HEK293T (cell line): ENCODE data around the gene SLC66A2.

ENCODE experiments used
- ARNT ChIP-seq: fragments of 450-650 bp; IDR thresholded peaks from 2 replicates; pipeline ENCODE4 v1.6.1; 2017; ENCODE audit warnings: mild to moderate bottlenecking
- BHLHE40 ChIP-seq: fragments of 450-650 bp; IDR thresholded peaks from 2 replicates; pipeline ENCODE4 v1.6.1; 2016; ENCODE audit warnings: mild to moderate bottlenecking, moderate library complexity, borderline replicate concordance
- FOXK2 ChIP-seq: fragments of 450-650 bp; IDR thresholded peaks from 2 replicates; pipeline ENCODE4 v1.6.1; 2016; ENCODE audit warnings: mild to moderate bottlenecking
- NFRKB ChIP-seq: fragments of 450-650 bp; IDR thresholded peaks from 2 replicates; pipeline ENCODE4 v1.6.1; 2016; ENCODE audit warnings: mild to moderate bottlenecking, moderate library complexity
- PKNOX1 ChIP-seq: fragments of 450-650 bp; IDR thresholded peaks from 2 replicates; pipeline ENCODE4 v1.6.1; 2016

GRCh38 chr18:79890674-79891073, 60.8 kb downstream of the SLC66A2 start:
- TF ChIP-seq PKNOX1 (no peak), BHLHE40 (no peak), NFRKB (no peak), ARNT (no peak), FOXK2 (no peak)
